Lung microvascular endothelial cell (primary cell): Measurements from ENCODE around the gene PTRH1. TPM values are rescaled to one million over a fixed set of nuclear protein-coding genes. Genes with fewer than 3 reads are reported as not detected.

Source experiments
- total RNA-seq: library from RNA; depleted of rRNA; stranded (reverse); fragments of >200 nt; gene quantifications from 2 replicates; pipeline ENCODE4 v1.2.1, GENCODE V29; 2014

PTRH1 gene
- total RNA-seq, 1 donor from 2014 or later, result 25.0 TPM

Other genes with a start within 250 kb of the PTRH1 start
- gene STXBP1, start 103.4 kb downstream of the PTRH1 start, total RNA-seq, result 8.5 and 10.3 TPM in 2 replicates
- gene CFAP157, start 8.7 kb downstream of the PTRH1 start, total RNA-seq, result not detected in 2 replicates
- gene TTC16, start 416 bp upstream of the PTRH1 start, total RNA-seq, result not detected in 2 replicates
- gene TOR2A, start 19.6 kb upstream of the PTRH1 start, total RNA-seq, result 4.8 TPM in 2 replicates
- 56.2 and 72.6 TPM in 2 replicates for gene SH2D3C, start 63.0 kb upstream of the PTRH1 start, total RNA-seq
- 57.1 and 70.0 TPM in 2 replicates for gene CDK9, start 70.4 kb upstream of the PTRH1 start, total RNA-seq
- 39.7 and 51.0 TPM in 2 replicates for gene FPGS, start 87.2 kb upstream of the PTRH1 start, total RNA-seq
- gene ENG, start 139.0 kb upstream of the PTRH1 start, total RNA-seq, result 34.0 and 51.6 TPM in 2 replicates
- gene AK1, start 162.0 kb upstream of the PTRH1 start, total RNA-seq, result 22.0 and 24.8 TPM in 2 replicates
- 23.5 and 30.0 TPM in 2 replicates for gene ST6GALNAC6, start 183.9 kb upstream of the PTRH1 start, total RNA-seq
- 25.5 and 26.6 TPM in 2 replicates for gene ST6GALNAC4, start 201.4 kb upstream of the PTRH1 start, total RNA-seq
- 0.44 and 0.60 TPM in 2 replicates for gene PIP5KL1, start 215.1 kb upstream of the PTRH1 start, total RNA-seq
- gene DPM2, start 222.2 kb upstream of the PTRH1 start, total RNA-seq, result 8.9 and 12.3 TPM in 2 replicates